ENCODE measurements around the gene TUFM. TPM values are rescaled to one million over a fixed set of nuclear protein-coding genes. Genes with fewer than 3 reads are reported as not detected.

Gene TUFM
- total RNA-seq, 1 donor from 2014 or later: 122 TPM

GRCh38 chr16:28845293-28845692 is 855 bp downstream of the TUFM start:
- H3K9me3 Mint-ChIP-seq: no peaks in the 10 kb centered on the region
- H3K4me1 Mint-ChIP-seq: peaks cover 23% of the 10 kb centered on the region
- peak overlapping the region; percentile 97 for H3K4me3 Mint-ChIP-seq
- H3K27ac Mint-ChIP-seq: peak overlapping the region; percentile 98
- H3K36me3 Mint-ChIP-seq: peaks cover 11% of the 10 kb centered on the region
- no peak for DNase-seq (ENCODE audit: low spot score in 2 of 2, unreplicated experiment in 2 of 2)
- no peaks in the 10 kb centered on the region for H3K27me3 Mint-ChIP-seq (ENCODE audit: low read depth)
- TF ChIP-seq, protein P1, sequence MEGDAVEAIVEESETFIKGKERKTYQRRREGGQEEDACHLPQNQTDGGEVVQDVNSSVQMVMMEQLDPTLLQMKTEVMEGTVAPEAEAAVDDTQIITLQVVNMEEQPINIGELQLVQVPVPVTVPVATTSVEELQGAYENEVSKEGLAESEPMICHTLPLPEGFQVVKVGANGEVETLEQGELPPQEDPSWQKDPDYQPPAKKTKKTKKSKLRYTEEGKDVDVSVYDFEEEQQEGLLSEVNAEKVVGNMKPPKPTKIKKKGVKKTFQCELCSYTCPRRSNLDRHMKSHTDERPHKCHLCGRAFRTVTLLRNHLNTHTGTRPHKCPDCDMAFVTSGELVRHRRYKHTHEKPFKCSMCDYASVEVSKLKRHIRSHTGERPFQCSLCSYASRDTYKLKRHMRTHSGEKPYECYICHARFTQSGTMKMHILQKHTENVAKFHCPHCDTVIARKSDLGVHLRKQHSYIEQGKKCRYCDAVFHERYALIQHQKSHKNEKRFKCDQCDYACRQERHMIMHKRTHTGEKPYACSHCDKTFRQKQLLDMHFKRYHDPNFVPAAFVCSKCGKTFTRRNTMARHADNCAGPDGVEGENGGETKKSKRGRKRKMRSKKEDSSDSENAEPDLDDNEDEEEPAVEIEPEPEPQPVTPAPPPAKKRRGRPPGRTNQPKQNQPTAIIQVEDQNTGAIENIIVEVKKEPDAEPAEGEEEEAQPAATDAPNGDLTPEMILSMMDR (IDR thresholded peaks at IDR 0.05; ENCODE audit: unreplicated experiment): no peak

GRCh38 chr16:28844226-28844885 is 1.8 kb downstream of the TUFM start:
- no peak overlapping the region for H3K27ac Mint-ChIP-seq
- H3K4me3 Mint-ChIP-seq: peak overlapping the region; percentile 97
- peaks cover 23% of the 10 kb centered on the region for H3K4me1 Mint-ChIP-seq
- no peak for DNase-seq (ENCODE audit: low spot score in 2 of 2, unreplicated experiment in 2 of 2)
- TF ChIP-seq, protein P1 (IDR thresholded peaks at IDR 0.05; ENCODE audit: unreplicated experiment): no peak
- peaks cover 11% of the 10 kb centered on the region for H3K36me3 Mint-ChIP-seq
- H3K27me3 Mint-ChIP-seq (ENCODE audit: low read depth): no peaks in the 10 kb centered on the region
- H3K9me3 Mint-ChIP-seq: no peaks in the 10 kb centered on the region

DNA sequence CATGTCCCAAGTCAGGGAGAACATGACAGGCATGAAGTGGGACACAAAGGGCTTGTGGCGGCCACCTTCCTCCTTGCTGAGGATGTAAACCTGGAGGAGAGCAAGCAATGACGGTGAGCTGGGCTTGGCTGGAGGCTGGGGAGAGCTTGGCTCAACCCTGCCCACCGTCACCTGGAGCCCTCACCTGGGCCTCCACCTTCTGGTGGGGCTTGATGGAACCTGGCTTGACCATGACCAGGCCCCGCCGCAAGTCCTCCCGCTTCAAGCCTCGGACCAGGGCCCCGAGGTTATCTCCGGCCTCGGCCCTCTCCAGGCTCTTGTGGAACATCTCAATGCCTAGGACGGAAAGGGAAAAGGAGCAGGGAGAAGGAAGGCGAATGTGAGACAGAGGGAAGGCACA is 2.4 kb downstream of the TUFM start:
- TF ChIP-seq, protein P1 (IDR thresholded peaks at IDR 0.05; ENCODE audit: unreplicated experiment): no peak
- no peaks in the 10 kb centered on the region for H3K27me3 Mint-ChIP-seq (ENCODE audit: low read depth)
- peaks cover 23% of the 10 kb centered on the region for H3K4me1 Mint-ChIP-seq
- peaks cover 11% of the 10 kb centered on the region for H3K36me3 Mint-ChIP-seq
- no peak for DNase-seq (ENCODE audit: low spot score in 2 of 2, unreplicated experiment in 2 of 2)
- no peaks in the 10 kb centered on the region for H3K9me3 Mint-ChIP-seq
- no peak overlapping the region for H3K27ac Mint-ChIP-seq
- H3K4me3 Mint-ChIP-seq: peak overlapping the region; percentile 15

DNA sequence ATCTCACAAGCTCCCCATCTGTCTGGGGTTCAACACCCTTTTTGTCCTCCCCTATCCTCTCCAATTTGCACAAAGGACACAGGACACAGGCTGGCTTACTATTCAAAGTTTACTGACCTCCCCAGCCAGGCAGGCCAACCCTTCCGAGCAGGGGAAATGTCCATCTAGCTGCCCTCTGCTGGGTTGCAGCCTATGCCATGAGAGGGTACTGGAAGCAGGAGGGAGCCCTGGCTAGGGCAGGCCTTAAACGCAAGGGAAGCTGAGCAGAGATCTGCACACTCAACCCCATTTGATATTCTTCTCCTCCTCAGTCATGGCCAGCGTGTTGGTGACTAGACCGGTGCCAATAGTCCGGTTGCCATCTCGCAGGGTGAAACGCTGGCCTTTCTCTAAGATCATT is 3.5 kb downstream of the TUFM start:
- TF ChIP-seq, protein P1 (IDR thresholded peaks at IDR 0.05; ENCODE audit: unreplicated experiment): no peak
- no peak overlapping the region for H3K4me3 Mint-ChIP-seq
- no peak overlapping the region for H3K27ac Mint-ChIP-seq
- no peaks in the 10 kb centered on the region for H3K9me3 Mint-ChIP-seq
- H3K4me1 Mint-ChIP-seq: peaks cover 23% of the 10 kb centered on the region
- H3K27me3 Mint-ChIP-seq (ENCODE audit: low read depth): no peaks in the 10 kb centered on the region
- peaks cover 19% of the 10 kb centered on the region for H3K36me3 Mint-ChIP-seq
- no peak for DNase-seq (ENCODE audit: low spot score in 2 of 2, unreplicated experiment in 2 of 2)

DNA sequence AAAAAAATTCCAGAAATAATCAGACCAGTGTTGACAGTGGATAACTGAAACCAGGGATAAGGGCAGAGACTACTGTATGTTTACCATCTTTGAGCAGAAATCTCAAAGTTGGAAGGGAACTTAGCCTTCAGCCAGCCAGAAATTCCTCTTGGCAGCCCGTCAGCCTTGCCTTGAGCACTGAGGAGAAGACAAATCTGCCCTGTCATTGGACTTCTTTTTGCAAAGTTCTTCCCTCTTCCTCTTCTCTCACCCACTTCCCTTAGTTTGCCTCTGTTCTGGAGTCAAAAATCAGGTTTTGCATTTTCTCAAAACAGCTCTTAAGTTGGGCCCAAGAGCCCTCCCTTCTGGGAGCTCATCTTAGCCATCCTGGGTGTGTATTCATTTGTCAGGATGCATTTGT is 6.2 kb downstream of the TUFM start:
- TF ChIP-seq, protein P1 (IDR thresholded peaks at IDR 0.05; ENCODE audit: unreplicated experiment): no peak
- no peak for DNase-seq (ENCODE audit: low spot score in 2 of 2, unreplicated experiment in 2 of 2)
- H3K9me3 Mint-ChIP-seq: no peaks in the 10 kb centered on the region
- H3K27ac Mint-ChIP-seq: no peak overlapping the region
- peaks cover 28% of the 10 kb centered on the region for H3K36me3 Mint-ChIP-seq
- no peak overlapping the region for H3K4me3 Mint-ChIP-seq
- peaks cover 5% of the 10 kb centered on the region for H3K4me1 Mint-ChIP-seq
- no peaks in the 10 kb centered on the region for H3K27me3 Mint-ChIP-seq (ENCODE audit: low read depth)

All from mesothelial cell of epicardium (in vitro differentiated cells).